ENCODE results near the gene LRGUK.

DNA sequence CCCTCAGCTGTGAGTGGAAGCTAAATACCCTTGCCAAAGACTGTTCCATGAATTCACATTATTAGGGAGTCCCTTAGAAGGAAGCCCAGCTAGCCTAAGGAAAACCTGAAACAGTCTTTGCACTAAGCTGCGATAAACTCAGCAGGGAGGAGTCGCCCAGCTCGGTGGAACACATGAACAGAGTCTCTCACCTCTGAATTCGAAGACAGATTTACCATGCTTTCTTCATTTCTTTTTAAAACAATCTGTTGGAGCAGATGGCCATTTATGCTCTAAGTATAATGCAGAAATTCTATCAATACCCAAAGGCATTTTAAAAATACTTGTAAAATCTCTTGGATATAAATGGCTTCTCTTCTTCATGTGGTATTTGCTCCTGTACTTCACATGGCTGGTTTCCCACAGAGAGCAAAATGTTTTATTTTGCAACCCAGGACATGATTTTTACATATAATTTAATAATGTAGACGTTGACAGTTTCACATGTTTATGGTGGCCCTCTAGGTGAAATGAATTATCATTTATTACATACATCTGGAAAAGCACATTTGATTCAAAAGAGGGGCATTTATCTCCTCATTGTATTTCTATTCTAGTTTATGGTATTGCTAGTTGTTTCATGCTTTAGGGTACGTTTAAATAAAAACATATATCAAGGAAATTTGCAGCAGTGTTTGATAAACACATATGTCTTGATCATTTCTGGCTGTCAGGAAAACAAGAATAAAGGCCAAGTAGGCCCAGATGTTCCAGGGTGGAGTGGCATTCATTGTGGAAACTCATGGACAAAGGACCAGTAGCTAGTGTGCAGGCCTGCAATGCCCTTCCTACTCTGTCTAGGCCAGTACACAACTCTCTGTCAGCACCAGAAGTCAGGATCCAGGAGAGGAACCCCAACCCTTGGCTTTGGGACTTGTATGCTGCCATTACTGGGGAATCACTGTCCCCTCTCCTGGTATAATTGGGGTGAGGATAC, 52.2 kb downstream of the LRGUK start:
- TF ChIP-seq POLR2A (IDR thresholded peaks at IDR 0.05; ENCODE audit: low read length) (no peak), GATA1 (IDR thresholded peaks at IDR 0.05; ENCODE audit: low read depth, low read length) (no peak)
